C4-2B (cell line): Measurements from ENCODE around the gene PACRG.

Experiments used
- ZFX ChIP-seq: fragments of 450-650 bp; IDR thresholded peaks from 2 replicates; pipeline ENCODE4 v1.6.1; 2017
- TF ChIP-seq, protein P1 (sequence below): fragments of 450-650 bp; conservative IDR thresholded peaks from 2 replicates; pipeline ENCODE4 v1.5.1; 2017; ENCODE audit warnings: mild to moderate bottlenecking

DNA sequence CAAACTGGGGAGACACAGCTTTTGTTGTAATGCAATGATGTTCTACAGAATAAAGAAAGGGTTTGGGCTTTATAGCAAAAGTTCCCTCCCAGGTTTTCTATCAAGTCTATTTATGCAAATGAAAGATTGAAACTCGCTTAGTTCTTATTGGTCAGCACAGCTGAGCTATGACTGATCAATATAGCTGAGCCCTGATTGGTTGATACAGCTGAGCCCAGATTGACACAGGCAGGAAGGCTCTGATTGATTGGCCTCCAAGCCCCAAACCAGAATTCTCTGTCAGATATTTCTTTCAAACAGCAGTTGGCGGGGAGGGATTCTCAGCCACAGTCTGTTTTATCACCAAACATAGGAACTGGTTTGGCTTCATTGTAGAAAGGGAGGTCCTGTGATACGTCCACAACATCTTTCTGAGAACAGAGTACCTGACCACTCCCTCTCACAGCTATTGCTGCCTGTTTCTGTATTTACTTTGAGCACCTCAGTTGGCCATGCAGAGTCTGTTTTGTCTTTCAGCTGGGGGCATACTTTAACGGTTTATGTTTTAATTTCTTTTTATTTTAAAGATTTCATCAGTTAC is 223.5 kb downstream of the PACRG start:
- TF ChIP-seq, protein P1, sequence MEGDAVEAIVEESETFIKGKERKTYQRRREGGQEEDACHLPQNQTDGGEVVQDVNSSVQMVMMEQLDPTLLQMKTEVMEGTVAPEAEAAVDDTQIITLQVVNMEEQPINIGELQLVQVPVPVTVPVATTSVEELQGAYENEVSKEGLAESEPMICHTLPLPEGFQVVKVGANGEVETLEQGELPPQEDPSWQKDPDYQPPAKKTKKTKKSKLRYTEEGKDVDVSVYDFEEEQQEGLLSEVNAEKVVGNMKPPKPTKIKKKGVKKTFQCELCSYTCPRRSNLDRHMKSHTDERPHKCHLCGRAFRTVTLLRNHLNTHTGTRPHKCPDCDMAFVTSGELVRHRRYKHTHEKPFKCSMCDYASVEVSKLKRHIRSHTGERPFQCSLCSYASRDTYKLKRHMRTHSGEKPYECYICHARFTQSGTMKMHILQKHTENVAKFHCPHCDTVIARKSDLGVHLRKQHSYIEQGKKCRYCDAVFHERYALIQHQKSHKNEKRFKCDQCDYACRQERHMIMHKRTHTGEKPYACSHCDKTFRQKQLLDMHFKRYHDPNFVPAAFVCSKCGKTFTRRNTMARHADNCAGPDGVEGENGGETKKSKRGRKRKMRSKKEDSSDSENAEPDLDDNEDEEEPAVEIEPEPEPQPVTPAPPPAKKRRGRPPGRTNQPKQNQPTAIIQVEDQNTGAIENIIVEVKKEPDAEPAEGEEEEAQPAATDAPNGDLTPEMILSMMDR: no peak
- TF ChIP-seq ZFX: no peak
